Pancreas (tissue), 10 donors: ENCODE data around the gene KCNK15. TPM values are rescaled to one million over a fixed set of nuclear protein-coding genes. Genes with fewer than 3 reads are reported as not detected.

Experiments
- ATAC-seq, 4 donors: fragments of 200-7000 bp; cut with Tn5 transposase; one replicate each; pipeline versions ENCODE4 v1.8.0 to v1.9.1; 2020; ENCODE audit warnings: mild to moderate bottlenecking in 4 of 4, moderate library complexity in 4 of 4
- DNase-seq, 6 donors: peaks; one replicate each; pipeline ENCODE4 v3.0.0-alpha.2; 2020
- FAIRE-seq: peaks from 2 replicates; lab custom pipeline; 2012; peaks lifted over from hg19 to GRCh38; lab: Jason Lieb, UNC
- H3K27ac ChIP-seq, 4 donors: fragments of 200-600 bp; sonication (generic); 1 replicate in 3 of 4; 2 replicates in 1 of 4; pipeline versions ENCODE4 v1.5.0 to v1.8.0; 2020
- H3K27me3 ChIP-seq, 4 donors: fragments of 200-600 bp; one replicate each; pipeline ENCODE4 v1.8.0; 2021
- H3K36me3 ChIP-seq, 3 donors: fragments of 200-600 bp; sonication (generic) in 1 of 3; one replicate each; pipeline versions ENCODE4 v1.5.0 to v1.8.0; 2020 to 2021
- H3K4me1 ChIP-seq, 3 donors: fragments of 200-600 bp; one replicate each; pipeline ENCODE4 v1.8.0; 2021
- H3K4me3 ChIP-seq, 4 donors: fragments of 200-600 bp; sonication (generic) in 2 of 4; one replicate each; pipeline versions ENCODE4 v1.5.0 to v1.8.0; 2020 to 2021
- H3K9me3 ChIP-seq, 4 donors: fragments of 200-600 bp; one replicate each; pipeline ENCODE4 v1.8.0; 2021
- WGBS, 2 donors: extraction: QIAGEN DNeasy Blood & Tissue Kit; methylation state at CpG; one replicate each; pipeline ENCODE4 v1.1.7; 2013; 5-methylcytosine and 5-hydroxymethylcytosine counted together
- intact Hi-C, 3 donors: fragments of 100-400 bp; cut with DNase I; formaldehyde crosslinking; loops; one replicate each; pipeline versions ENCODE4 v1.11.1 to v1.14.2; 2022
- polyA plus RNA-seq, 2 donors: library from polyadenylated mRNA; stranded (reverse); fragments of 200-250 nt; gene quantifications; one replicate each; pipeline ENCODE4 v1.2.3, GENCODE V29; 2013
- total RNA-seq, 6 donors: library from RNA; stranded (reverse); fragmentation: NEBNext Ultra II Directional in 4 of 6; extraction: Animal tissue kit (Norgen Biotek cat#: 25700) in 4 of 6; gene quantifications; one replicate each; pipeline versions ENCODE4 v1.2.1 to v1.2.4, GENCODE V29; 2021 to 2023
- TF ChIP-seq, protein P1 (sequence below), 4 donors: fragments of 200-600 bp; sonication (generic) in 3 of 4; IDR thresholded peaks; one replicate each; pipeline versions ENCODE4 v1.5.0 to v1.8.0; 2021; ENCODE audit warnings: antibody characterized with exemption in 4 of 4
- donor health status: healthy with polysubstance abuse.
- donor health status: DM: no; HTN: no; CAD: no; lungs with moderate emphysema.
- donor health status: DM: no; HTN: no; CAD: no.
- donor health status: control.
- donor health status: control.
- donor health status: Bipolar disorder and iron deficiency.
- donor health status: DM: yes; HTN: yes; CAD: no.
- donor health status: DM: no; HTN: no; CAD: no.
- donor health status: DM: no; HTN: no; CAD: no.
- donor health status: DM: yes; HTN: yes; CAD: no.

The KCNK15 gene
- total and polyA plus RNA-seq, 8 donors: 0.42 to 2.5 (median 1.0) TPM

DNA sequence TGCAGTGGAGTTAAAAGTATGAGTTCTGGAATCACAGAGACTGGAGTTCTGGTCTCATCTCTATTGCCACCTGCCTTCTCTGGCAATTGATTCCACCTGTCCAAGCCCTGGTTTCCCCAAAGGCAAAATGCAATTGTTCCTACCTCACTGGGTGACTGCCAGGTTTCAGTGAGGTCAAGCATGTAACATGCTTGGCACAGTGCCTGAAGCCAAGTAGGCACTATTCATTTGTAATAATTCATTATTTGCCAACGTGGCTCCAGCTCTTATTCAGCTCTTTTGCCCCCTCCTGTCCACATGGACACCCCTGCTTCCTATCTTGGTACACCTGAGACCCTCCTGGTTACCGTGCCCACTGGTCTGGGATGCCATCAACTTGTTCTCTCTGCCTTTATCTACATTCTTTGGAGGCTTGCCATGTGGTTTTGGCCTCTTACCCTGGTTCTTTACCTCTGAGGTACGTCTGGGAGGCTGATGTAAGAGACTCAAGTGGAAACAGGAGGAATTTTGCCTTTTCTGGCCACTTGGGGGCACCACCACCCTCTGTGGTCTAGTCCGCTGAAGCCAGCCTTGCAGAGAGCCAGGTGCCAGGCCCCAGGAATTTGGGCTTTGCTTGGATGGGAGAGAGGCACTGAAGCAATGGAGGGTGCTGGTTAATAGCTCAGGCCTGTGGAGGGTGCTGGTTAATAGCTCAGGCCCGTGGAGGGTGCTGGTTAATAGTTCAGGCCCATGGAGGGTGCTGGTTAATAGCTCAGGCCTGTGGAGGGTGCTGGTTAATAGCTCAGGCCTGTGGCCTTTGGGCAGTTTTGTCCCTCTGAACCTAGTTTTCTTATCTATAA lies 1.7 kb downstream of the KCNK15 start:
- peak overlapping the region; percentile 3 to 74 (median 31) for H3K27ac ChIP-seq
- H3K9me3 ChIP-seq: no peaks in the 10 kb centered on the region
- DNase-seq (peak; percentile 64 to 92 (median 82)), FAIRE-seq (no peak), ATAC-seq (peak; percentile 74 to 84 (median 82))
- H3K4me1 ChIP-seq: peaks cover 0 to 16% (median 0%) of the 10 kb centered on the region in 3 donors
- H3K36me3 ChIP-seq: no peaks in the 10 kb centered on the region
- H3K4me3 ChIP-seq: no peak overlapping the region
- 10 to 12% methylated on average over 5 of the region's 5 CpGs for WGBS, 2 donors
- H3K27me3 ChIP-seq: no peaks in the 10 kb centered on the region
- intact Hi-C loops: loop anchor here in 2 of 3 donors (5.0 kb wide), 2 partner anchors 115 to 120 kb away; no protein-coding TSS in a partner anchor
- TF ChIP-seq, protein P1, sequence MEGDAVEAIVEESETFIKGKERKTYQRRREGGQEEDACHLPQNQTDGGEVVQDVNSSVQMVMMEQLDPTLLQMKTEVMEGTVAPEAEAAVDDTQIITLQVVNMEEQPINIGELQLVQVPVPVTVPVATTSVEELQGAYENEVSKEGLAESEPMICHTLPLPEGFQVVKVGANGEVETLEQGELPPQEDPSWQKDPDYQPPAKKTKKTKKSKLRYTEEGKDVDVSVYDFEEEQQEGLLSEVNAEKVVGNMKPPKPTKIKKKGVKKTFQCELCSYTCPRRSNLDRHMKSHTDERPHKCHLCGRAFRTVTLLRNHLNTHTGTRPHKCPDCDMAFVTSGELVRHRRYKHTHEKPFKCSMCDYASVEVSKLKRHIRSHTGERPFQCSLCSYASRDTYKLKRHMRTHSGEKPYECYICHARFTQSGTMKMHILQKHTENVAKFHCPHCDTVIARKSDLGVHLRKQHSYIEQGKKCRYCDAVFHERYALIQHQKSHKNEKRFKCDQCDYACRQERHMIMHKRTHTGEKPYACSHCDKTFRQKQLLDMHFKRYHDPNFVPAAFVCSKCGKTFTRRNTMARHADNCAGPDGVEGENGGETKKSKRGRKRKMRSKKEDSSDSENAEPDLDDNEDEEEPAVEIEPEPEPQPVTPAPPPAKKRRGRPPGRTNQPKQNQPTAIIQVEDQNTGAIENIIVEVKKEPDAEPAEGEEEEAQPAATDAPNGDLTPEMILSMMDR (IDR thresholded peaks at IDR 0.05): peak; percentile 35 to 59 (median 46)

DNA sequence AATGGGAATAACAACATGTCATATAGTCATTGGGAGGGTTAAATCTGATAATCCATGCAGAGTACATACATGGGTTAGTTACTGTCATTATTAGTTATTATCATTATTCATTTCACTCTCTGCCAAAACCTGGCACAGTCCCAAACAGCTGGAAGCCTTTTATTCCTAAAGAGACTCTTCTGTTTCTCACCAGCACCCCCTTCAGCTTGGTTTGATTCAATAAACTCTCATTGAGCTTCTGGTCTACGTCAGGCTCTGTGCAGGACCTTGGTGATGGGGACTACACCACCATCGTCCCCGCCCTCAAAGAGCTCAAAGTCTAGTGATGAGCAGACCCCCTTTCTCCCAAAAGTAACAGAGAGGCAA lies 2.3 kb downstream of the KCNK15 start:
- H3K27ac ChIP-seq: peak overlapping the region in 1 of 4 donors; percentile 74
- peak in 1 of 6 donors; percentile 23 for DNase-seq
- intact Hi-C loops: loop anchor here in 2 of 3 donors (5.0 kb wide), 2 partner anchors 114 to 119 kb away; no protein-coding TSS in a partner anchor
- peaks cover 0 to 16% (median 0%) of the 10 kb centered on the region in 3 donors for H3K4me1 ChIP-seq
- TF ChIP-seq, protein P1 (IDR thresholded peaks at IDR 0.05): no peak
- no peak for FAIRE-seq
- no peaks in the 10 kb centered on the region for H3K36me3 ChIP-seq
- no peaks in the 10 kb centered on the region for H3K9me3 ChIP-seq
- no peak overlapping the region for H3K4me3 ChIP-seq
- no peaks in the 10 kb centered on the region for H3K27me3 ChIP-seq
- ATAC-seq: no peak
- WGBS, 2 donors: 75 to 88% methylated on average over 3 of the region's 3 CpGs

DNA sequence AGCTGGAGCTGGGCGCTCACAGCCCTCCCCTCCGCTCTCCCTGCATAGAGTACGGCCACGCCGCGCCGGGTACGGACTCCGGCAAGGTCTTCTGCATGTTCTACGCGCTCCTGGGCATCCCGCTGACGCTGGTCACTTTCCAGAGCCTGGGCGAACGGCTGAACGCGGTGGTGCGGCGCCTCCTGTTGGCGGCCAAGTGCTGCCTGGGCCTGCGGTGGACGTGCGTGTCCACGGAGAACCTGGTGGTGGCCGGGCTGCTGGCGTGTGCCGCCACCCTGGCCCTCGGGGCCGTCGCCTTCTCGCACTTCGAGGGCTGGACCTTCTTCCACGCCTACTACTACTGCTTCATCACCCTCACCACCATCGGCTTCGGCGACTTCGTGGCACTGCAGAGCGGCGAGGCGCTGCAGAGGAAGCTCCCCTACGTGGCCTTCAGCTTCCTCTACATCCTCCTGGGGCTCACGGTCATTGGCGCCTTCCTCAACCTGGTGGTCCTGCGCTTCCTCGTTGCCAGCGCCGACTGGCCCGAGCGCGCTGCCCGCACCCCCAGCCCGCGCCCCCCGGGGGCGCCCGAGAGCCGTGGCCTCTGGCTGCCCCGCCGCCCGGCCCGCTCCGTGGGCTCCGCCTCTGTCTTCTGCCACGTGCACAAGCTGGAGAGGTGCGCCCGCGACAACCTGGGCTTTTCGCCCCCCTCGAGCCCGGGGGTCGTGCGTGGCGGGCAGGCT lies 4.6 kb downstream of the KCNK15 start:
- peak in 2 of 6 donors; percentile 17 to 63 for DNase-seq
- WGBS, 2 donors: 39 to 74% methylated on average over 66 to 73 of the region's 73 CpGs
- Histone ChIP-seq H3K27ac (no peak overlapping the region), H3K4me1 (peaks cover 0 to 16% (median 0%) of the 10 kb centered on the region in 3 donors), H3K9me3 (no peaks in the 10 kb centered on the region), H3K4me3 (no peak overlapping the region), H3K36me3 (no peaks in the 10 kb centered on the region), H3K27me3 (no peaks in the 10 kb centered on the region)
- FAIRE-seq: no peak
- ATAC-seq: no peak
- intact Hi-C loops: no loop called here
- TF ChIP-seq, protein P1 (IDR thresholded peaks at IDR 0.05): no peak

DNA sequence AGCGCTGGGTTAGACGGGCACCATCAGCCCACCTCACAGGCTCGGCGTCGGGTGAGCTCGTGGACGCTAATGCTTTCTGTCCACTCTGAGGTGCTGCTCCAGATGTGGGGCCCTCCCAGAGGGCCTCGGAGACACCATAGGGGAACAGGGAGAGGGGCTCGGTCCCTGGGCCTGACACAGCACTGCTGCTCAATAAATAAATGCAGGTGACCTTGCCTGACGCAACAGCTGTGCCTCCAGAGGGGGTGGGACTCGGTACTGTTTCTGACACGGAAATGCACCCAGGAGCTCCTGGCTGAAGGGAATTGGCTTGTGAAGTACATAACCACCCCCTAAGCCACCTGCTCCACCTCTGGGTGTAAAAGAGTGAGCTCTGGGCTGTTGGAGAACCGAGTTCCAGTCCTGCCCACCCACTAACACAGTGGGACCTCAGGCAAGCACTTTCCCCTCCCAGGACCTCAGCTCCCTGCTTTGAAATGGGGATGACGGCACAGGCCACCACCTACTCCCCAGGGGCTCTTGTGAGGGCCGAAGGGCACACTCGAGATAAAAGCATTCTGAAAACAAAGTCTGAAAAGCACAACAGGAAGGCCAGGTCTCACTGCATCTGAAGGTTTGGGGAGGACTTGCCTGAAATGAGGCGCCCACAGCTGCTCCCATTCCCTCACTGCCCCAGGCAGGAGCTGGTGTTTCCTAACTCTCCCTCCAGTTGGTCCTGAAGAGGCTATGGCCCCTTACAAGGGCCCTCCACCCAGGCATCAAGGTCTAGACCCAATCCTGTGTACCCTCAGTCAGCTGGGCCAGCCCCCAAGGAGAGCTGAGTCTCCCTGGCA lies 6.7 kb downstream of the KCNK15 start:
- Histone ChIP-seq H3K27me3 (no peaks in the 10 kb centered on the region), H3K4me3 (no peak overlapping the region), H3K9me3 (no peaks in the 10 kb centered on the region), H3K27ac (no peak overlapping the region), H3K36me3 (no peaks in the 10 kb centered on the region), H3K4me1 (peaks cover 0 to 2% (median 0%) of the 10 kb centered on the region in 3 donors)
- ATAC-seq (no peak), DNase-seq (no peak), FAIRE-seq (no peak)
- WGBS, 2 donors: 64 to 66% methylated on average over 17 of the region's 17 CpGs
- TF ChIP-seq, protein P1 (IDR thresholded peaks at IDR 0.05): no peak
- intact Hi-C loops: no loop called here
